Vagina (tissue), 2 donors: ENCODE results near the gene ZNF579. TPM values are rescaled to one million over a fixed set of nuclear protein-coding genes. Genes with fewer than 3 reads are reported as not detected.
A peak's percentile ranks its signal among the peaks of the same experiment; 100 is the strongest.

Experiments used
- DNase-seq, 2 donors: peaks; one replicate each; pipeline ENCODE4 v3.0.0-alpha.2; 2017; ENCODE audit errors: extremely low spot score in 2 of 2
- H3K27ac ChIP-seq: fragments of 200-600 bp; sonication (generic); one replicate; pipeline ENCODE4 v1.5.1; 2019
- H3K27me3 ChIP-seq: fragments of 200-600 bp; sonication (generic); one replicate; pipeline ENCODE4 v1.5.1; 2019
- H3K36me3 ChIP-seq, 2 donors: fragments of 200-600 bp; sonication (generic); one replicate each; pipeline ENCODE4 v1.5.1; 2017 to 2019
- H3K4me1 ChIP-seq: fragments of 200-600 bp; sonication (generic); one replicate; pipeline ENCODE4 v1.5.1; 2019
- H3K4me3 ChIP-seq, 2 donors: fragments of 200-600 bp; sonication (generic); 1 replicate in 1 of 2; 2 replicates in 1 of 2; pipeline ENCODE4 v1.5.1; 2016 to 2019
- H3K9me3 ChIP-seq: fragments of 200-600 bp; sonication (generic); one replicate; pipeline ENCODE4 v1.5.1; 2019
- POLR2A ChIP-seq, 2 donors: fragments of 450-650 bp; IDR thresholded peaks; one replicate each; pipeline ENCODE4 v1.6.1; 2017; ENCODE audit warnings: antibody characterized with exemption in 2 of 2, mild to moderate bottlenecking in 2 of 2, moderate library complexity in 2 of 2
- POLR2AphosphoS5 ChIP-seq, 2 donors: sonication (generic); formaldehyde crosslinking; IDR thresholded peaks; one replicate each; pipeline ENCODE4 v1.9.0; 2017; ENCODE audit warnings: antibody characterized with exemption in 2 of 2, mild to moderate bottlenecking in 2 of 2, low read depth in 1 of 2; ENCODE audit not compliant: insufficient read depth in 1 of 2
- intact Hi-C: fragments of 100-400 bp; cut with DNase I; formaldehyde crosslinking; loops from one replicate; pipeline ENCODE4 v1.15.1; 2023
- total RNA-seq: library from RNA; depleted of rRNA; stranded (reverse); fragments of >200 nt; gene quantifications from one replicate; pipeline ENCODE4 v1.2.3, GENCODE V29; 2016
- TF ChIP-seq, protein P1 (sequence below), 3 experiments: fragments of 450-650 bp in 2 of 3; fragments of 200-600 bp in 1 of 3; sonication (generic) in 1 of 3; IDR thresholded peaks; one replicate each; pipeline ENCODE4 v1.5.1; 2017 to 2019; ENCODE audit warnings: antibody characterized with exemption in 3 of 3, mild to moderate bottlenecking in 2 of 3, moderate library complexity in 2 of 3

The ZNF579 gene
- total RNA-seq, 1 donor from 2014 or later = 3.2 TPM

DNA sequence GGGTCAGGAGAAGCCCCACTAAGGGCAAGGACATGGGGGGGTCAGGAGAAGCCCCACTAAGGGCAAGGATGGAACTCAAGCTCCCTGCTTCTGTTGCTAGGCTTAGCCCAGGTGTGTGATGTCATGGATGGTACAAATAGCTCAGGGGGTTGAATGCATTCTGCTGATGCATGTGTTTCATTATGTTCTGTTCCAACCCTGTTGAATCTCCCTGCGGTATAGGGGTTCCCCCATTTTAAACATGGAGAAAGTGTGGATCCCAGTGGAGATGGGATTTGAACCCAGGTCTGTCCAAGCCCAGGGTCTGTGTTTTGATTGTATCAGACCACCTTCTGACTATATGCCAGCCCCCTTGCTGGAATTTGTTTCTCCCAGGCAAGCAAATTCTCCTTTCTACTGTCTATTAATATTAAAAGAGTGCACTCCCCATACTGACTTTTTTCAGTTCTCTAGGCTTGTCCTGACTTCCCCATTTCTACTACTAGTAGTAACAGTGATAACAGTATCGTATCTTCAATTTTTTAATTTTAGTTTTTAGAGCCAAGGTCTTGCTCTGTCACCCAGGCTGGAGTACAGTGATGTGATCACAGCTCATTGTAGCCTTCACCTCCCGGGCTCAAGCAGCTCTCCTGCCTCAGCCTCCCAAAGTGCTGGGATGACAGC lies 31.5 kb upstream of the ZNF579 start:
- Histone ChIP-seq H3K27ac (no peak overlapping the region), H3K36me3 (peaks cover 0 to 19% of the 10 kb centered on the region in 2 donors), H3K4me1 (peaks cover 17% of the 10 kb centered on the region), H3K4me3 (no peak overlapping the region), H3K27me3 (no peaks in the 10 kb centered on the region), H3K9me3 (no peaks in the 10 kb centered on the region)
- TF ChIP-seq POLR2A (IDR thresholded peaks at IDR 0.05) (no peak), POLR2AphosphoS5 (IDR thresholded peaks at IDR 0.05; ENCODE audit: insufficient read depth in 1 of 2, low read depth in 1 of 2) (no peak)
- TF ChIP-seq, protein P1, sequence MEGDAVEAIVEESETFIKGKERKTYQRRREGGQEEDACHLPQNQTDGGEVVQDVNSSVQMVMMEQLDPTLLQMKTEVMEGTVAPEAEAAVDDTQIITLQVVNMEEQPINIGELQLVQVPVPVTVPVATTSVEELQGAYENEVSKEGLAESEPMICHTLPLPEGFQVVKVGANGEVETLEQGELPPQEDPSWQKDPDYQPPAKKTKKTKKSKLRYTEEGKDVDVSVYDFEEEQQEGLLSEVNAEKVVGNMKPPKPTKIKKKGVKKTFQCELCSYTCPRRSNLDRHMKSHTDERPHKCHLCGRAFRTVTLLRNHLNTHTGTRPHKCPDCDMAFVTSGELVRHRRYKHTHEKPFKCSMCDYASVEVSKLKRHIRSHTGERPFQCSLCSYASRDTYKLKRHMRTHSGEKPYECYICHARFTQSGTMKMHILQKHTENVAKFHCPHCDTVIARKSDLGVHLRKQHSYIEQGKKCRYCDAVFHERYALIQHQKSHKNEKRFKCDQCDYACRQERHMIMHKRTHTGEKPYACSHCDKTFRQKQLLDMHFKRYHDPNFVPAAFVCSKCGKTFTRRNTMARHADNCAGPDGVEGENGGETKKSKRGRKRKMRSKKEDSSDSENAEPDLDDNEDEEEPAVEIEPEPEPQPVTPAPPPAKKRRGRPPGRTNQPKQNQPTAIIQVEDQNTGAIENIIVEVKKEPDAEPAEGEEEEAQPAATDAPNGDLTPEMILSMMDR (IDR thresholded peaks at IDR 0.05) = no peak
- intact Hi-C loops = no loop called here
- no peak for DNase-seq

DNA sequence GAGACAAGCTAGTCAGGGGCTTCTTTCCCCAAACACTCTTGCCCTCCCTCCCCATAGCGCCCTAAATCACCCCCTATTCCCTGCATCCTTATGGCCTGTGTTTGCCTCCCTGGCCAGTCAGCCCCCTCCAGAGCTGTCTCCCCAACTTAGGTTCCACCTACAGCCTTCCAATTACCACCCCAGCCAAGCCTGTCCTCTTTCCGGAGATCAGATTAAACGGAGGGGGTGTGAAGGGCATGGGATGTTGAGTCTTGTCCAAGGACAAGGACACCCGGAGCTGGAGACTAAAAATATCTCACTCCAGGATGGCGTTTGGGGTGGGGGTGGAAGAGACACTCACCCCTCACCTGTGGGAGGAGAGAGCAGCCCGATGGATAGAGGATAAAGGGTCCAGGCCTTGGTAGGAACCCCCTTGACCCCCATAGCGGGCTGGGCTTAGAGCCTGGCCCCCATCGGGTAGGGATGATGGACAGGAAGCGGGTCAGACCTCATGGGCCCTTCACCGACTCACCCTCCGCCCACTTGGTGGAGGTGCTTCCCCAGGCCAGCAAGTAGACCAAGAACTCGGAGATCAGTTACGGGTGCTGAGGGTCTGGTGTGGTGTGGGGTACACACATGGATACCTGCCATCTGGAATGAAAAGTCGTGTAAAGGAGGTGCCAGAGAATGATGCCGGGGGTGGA lies 30.8 kb upstream of the ZNF579 start:
- intact Hi-C loops = no loop called here
- DNase-seq = no peak
- H3K27ac ChIP-seq = no peak overlapping the region
- H3K9me3 ChIP-seq = no peaks in the 10 kb centered on the region
- no peaks in the 10 kb centered on the region for H3K27me3 ChIP-seq
- H3K36me3 ChIP-seq = peaks cover 0 to 14% of the 10 kb centered on the region in 2 donors
- no peak overlapping the region for H3K4me3 ChIP-seq
- TF ChIP-seq, protein P1 (IDR thresholded peaks at IDR 0.05) = no peak
- TF ChIP-seq POLR2AphosphoS5 (IDR thresholded peaks at IDR 0.05; ENCODE audit: insufficient read depth in 1 of 2, low read depth in 1 of 2) (no peak), POLR2A (IDR thresholded peaks at IDR 0.05) (no peak)
- peaks cover 23% of the 10 kb centered on the region for H3K4me1 ChIP-seq

DNA sequence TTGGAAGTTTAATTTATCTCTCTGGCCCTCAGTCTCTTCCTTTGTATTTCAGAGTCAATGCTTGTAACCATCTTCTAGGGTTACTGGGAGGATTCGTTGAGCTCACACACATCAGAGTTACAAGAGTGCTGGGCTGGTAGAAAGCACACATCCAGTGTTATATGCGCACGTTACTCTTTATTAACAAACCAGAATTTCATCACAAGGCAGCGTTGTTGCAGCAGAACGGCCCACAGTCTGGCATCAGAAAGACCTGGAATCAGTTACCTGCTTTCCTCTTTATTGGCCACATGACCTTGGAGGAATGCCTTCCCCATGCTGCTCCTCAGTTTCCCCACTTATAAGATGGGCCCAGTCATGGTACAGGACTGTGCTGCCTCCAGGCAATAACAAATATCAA lies 28.7 kb upstream of the ZNF579 start:
- no peak overlapping the region for H3K4me3 ChIP-seq
- no peaks in the 10 kb centered on the region for H3K36me3 ChIP-seq
- no peak for DNase-seq
- TF ChIP-seq POLR2AphosphoS5 (IDR thresholded peaks at IDR 0.05; ENCODE audit: insufficient read depth in 1 of 2, low read depth in 1 of 2) = no peak
- no peak for TF ChIP-seq POLR2A (IDR thresholded peaks at IDR 0.05)
- TF ChIP-seq, protein P1 (IDR thresholded peaks at IDR 0.05) = no peak
- intact Hi-C loops = loop anchor here (10.0 kb wide), 1 partner anchor 205 kb away; the partner anchor contains the start of gene UBE2S
- H3K9me3 ChIP-seq = no peaks in the 10 kb centered on the region
- no peak overlapping the region for H3K27ac ChIP-seq
- H3K4me1 ChIP-seq = peaks cover 35% of the 10 kb centered on the region
- H3K27me3 ChIP-seq = no peaks in the 10 kb centered on the region

DNA sequence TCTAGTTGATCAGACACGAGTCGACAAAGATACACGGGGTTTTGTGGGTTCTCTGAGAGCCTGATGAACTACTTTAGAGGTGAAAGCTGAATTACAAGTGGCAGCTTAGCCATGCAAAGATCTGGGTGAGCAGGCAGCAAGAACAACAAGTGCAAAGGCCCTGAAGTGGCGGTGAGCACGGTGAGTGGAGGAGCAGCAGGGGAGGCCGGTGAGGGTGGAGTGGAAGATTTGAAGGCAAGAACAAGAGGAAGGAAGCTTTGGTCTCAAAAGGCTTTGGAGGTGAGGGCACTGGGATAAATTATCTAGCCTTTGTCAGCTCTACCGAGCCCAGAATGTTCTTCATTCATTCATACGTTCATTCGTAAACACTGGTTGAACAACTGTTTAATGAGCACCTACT lies 26.2 kb upstream of the ZNF579 start:
- Histone ChIP-seq H3K36me3 (no peaks in the 10 kb centered on the region), H3K4me3 (peak overlapping the region; percentile 70 to 90), H3K4me1 (peaks cover 38% of the 10 kb centered on the region), H3K27me3 (no peaks in the 10 kb centered on the region), H3K27ac (peak overlapping the region; percentile 91), H3K9me3 (no peaks in the 10 kb centered on the region)
- DNase-seq = no peak
- TF ChIP-seq, protein P1 (IDR thresholded peaks at IDR 0.05) = no peak
- TF ChIP-seq POLR2AphosphoS5 (IDR thresholded peaks at IDR 0.05; ENCODE audit: insufficient read depth in 1 of 2, low read depth in 1 of 2) (no peak), POLR2A (IDR thresholded peaks at IDR 0.05) (no peak)
- intact Hi-C loops = loop anchor here (10.0 kb wide), 1 partner anchor 202 kb away; the partner anchor contains the start of gene UBE2S

DNA sequence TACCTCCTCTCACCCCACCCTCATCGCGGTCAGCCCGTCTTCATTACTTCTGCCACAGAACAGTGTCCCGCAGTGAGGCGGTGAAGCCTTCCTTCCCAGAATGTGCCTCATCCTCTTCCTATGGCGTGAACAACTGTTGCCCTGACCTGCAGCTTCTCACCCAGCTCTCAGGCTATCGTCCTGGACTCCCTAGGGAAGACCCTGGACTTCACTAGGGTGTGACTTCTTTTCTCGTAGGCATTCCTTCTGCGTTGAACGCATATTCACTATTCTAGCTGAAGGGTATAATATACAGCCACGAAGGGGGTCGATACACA lies 25.8 kb upstream of the ZNF579 start:
- H3K4me1 ChIP-seq = peaks cover 36% of the 10 kb centered on the region
- no peaks in the 10 kb centered on the region for H3K9me3 ChIP-seq
- H3K27ac ChIP-seq = peak overlapping the region; percentile 91
- intact Hi-C loops = loop anchor here (10.0 kb wide), 1 partner anchor 202 kb away; the partner anchor contains the start of gene UBE2S
- DNase-seq = no peak
- TF ChIP-seq POLR2A (IDR thresholded peaks at IDR 0.05) = no peak
- H3K36me3 ChIP-seq = no peaks in the 10 kb centered on the region
- no peaks in the 10 kb centered on the region for H3K27me3 ChIP-seq
- peak overlapping the region; percentile 70 to 90 for H3K4me3 ChIP-seq
